ENCODE measurements around the gene NAT8. TPM values are rescaled to one million over a fixed set of nuclear protein-coding genes. Genes with fewer than 3 reads are reported as not detected.
"Not testable (repeated sequence)": the region's sequence is repeated elsewhere in the genome, so short reads cannot be mapped to it uniquely, and the experiment has no call there.

The NAT8 gene
- total and polyA plus RNA-seq, 2 of the 13 experiments (the other 11 are each of a cell fraction or from before 2014, with no cell fraction given) = 1.9 to 12.9 TPM

DNA sequence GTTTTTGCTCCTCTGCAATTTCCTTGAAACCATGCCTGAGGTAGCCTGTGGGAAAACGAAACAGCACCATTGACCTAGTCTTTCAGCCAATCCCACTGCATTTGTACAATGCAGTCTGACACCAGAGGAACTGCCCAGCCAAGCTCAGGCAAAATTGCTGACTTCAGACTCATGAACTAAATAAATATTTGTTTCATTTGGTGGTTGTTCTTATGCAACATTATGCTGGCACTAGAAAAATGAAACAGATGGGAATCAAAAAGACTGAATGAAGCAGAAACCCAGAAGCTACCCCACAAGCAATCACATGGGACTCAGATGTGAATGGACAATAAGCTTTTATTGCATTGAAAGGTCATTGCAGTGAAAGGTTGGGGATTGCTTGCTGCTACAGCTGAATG, 1.7 kb downstream of the NAT8 start (continued):
- TF ChIP-seq ZBED4 (CRISPR knock-in tag; IDR thresholded peaks at IDR 0.05; ENCODE audit: borderline replicate concordance) (no peak), ISX (CRISPR knock-in tag; conservative IDR thresholded peaks at IDR 0.05) (no peak)

- Histone ChIP-seq H3K4me1 (ENCODE audit: insufficient read depth, low read length) (peaks cover 41% of the 10 kb centered on the region), H3K36me3 (replicated peaks in 1 of 2; ENCODE audit: control insufficient read depth in 1 of 2, insufficient read depth in 2 of 2, low read length in 2 of 2) (no peaks in the 10 kb centered on the region), H3K9me3 (ENCODE audit: low read length) (peaks cover 10% of the 10 kb centered on the region), H3K4me2 (ENCODE audit: low read depth, low read length) (no peak overlapping the region), H3K79me2 (ENCODE audit: insufficient read depth, low read length) (no peaks in the 10 kb centered on the region), H3K27ac (ENCODE audit: extremely low read length, insufficient read depth, low read length) (no peak overlapping the region), H3K4me3 (replicated peaks in 1 of 3; ENCODE audit: insufficient read depth in 1 of 3, low read depth in 2 of 3, low read length in 3 of 3) (no peak overlapping the region), H3K27me3 (ENCODE audit: control insufficient read depth in 1 of 2, insufficient read depth in 2 of 2, low read length in 2 of 2) (no peaks in the 10 kb centered on the region), H3K9ac (ENCODE audit: insufficient read depth, low read depth, low read length) (no peak overlapping the region), H4K20me1 (ENCODE audit: insufficient read depth, low read length) (no peaks in the 10 kb centered on the region), H2AFZ (ENCODE audit: low read length) (no peak overlapping the region)
- no TSS peak for BruUV-seq (replicated peaks)
- in situ Hi-C loops (cut with HindIII; ENCODE audit: extremely low pct_ligation_motif_present, low pct_unique_long_range_greater_than_20kb) (no loop called here), intact Hi-C loops (cut with micrococcal nuclease; ENCODE audit: unreplicated experiment) (no loop called here)
- TF ChIP-seq ZNF543 (CRISPR knock-in tag; IDR thresholded peaks at IDR 0.05) (no peak), ZSCAN5A (CRISPR knock-in tag; IDR thresholded peaks at IDR 0.05; ENCODE audit: borderline replicate concordance) (no peak), ARNT2 (CRISPR knock-in tag; IDR thresholded peaks at IDR 0.05; ENCODE audit: low read depth) (no peak), NKX3-1 (CRISPR knock-in tag; IDR thresholded peaks at IDR 0.05) (no peak)
- ChIA-PET POLR2A (no interaction called here), CTCF (ENCODE audit: low intra/inter-chr PET ratio, low total read pairs) (no interaction called here)
- ATAC-seq (no peak), FAIRE-seq (no peak), DNase-seq (ENCODE audit: low spot score) (no peak)
- WGBS (ENCODE audit: low lambda C conversion rate) = 81% methylated on average over 1 of the region's 1 CpG
Measured at GRCh38 chr2:73638429-73638828, 3.8 kb downstream of the NAT8 start.

- DNase-seq (ENCODE audit: low spot score); intact Hi-C loops (cut with micrococcal nuclease; ENCODE audit: unreplicated experiment); H3K9me3 ChIP-seq (ENCODE audit: low read length); BruUV-seq (replicated peaks); H2AFZ ChIP-seq (ENCODE audit: low read length); H3K4me3 ChIP-seq (replicated peaks in 1 of 3; ENCODE audit: insufficient read depth in 1 of 3, low read depth in 2 of 3, low read length in 3 of 3); POLR2A ChIA-PET; in situ Hi-C loops (cut with HindIII; ENCODE audit: extremely low pct_ligation_motif_present, low pct_unique_long_range_greater_than_20kb); H3K9ac ChIP-seq (ENCODE audit: insufficient read depth, low read depth, low read length); H3K36me3 ChIP-seq (replicated peaks in 1 of 2; ENCODE audit: control insufficient read depth in 1 of 2, insufficient read depth in 2 of 2, low read length in 2 of 2); H3K4me2 ChIP-seq (ENCODE audit: low read depth, low read length); CTCF ChIA-PET (ENCODE audit: low intra/inter-chr PET ratio, low total read pairs); H3K27me3 ChIP-seq (ENCODE audit: control insufficient read depth in 1 of 2, insufficient read depth in 2 of 2, low read length in 2 of 2); H4K20me1 ChIP-seq (ENCODE audit: insufficient read depth, low read length); FAIRE-seq; ATAC-seq; H3K79me2 ChIP-seq (ENCODE audit: insufficient read depth, low read length); H3K27ac ChIP-seq (ENCODE audit: extremely low read length, insufficient read depth, low read length): not testable (repeated sequence)
- H3K4me1 ChIP-seq (ENCODE audit: insufficient read depth, low read length) = peaks cover 29% of the 10 kb centered on the region
Measured at GRCh38 chr2:73636977-73637376, 5.2 kb downstream of the NAT8 start.
